SW480 (cell line): Measurements from ENCODE around the gene SPTBN5.

Source experiments
- DNase-seq: peaks from one replicate; pipeline ENCODE4 v3.0.0-alpha.2; 2016; ENCODE audit warnings: low spot score

Gene SPTBN5

GRCh38 chr15:41883484-41883825, 10.4 kb downstream of the SPTBN5 start:
- DNase-seq, result no peak

- no peak for DNase-seq
Observed at GRCh38 chr15:41882689-41883483, 11.0 kb downstream of the SPTBN5 start.

- no peak for DNase-seq
Observed at GRCh38 chr15:41881920-41882688, 11.7 kb downstream of the SPTBN5 start.

- no peak for DNase-seq
Observed at GRCh38 chr15:41881550-41881919, 12.3 kb downstream of the SPTBN5 start.

- DNase-seq, result no peak
Observed at GRCh38 chr15:41881086-41881485, 12.8 kb downstream of the SPTBN5 start.

GRCh38 chr15:41880156-41880877, 13.5 kb downstream of the SPTBN5 start:
- no peak for DNase-seq

- DNase-seq, result no peak
Observed at GRCh38 chr15:41879321-41879845, 14.5 kb downstream of the SPTBN5 start.

GRCh38 chr15:41878355-41878699, 15.5 kb downstream of the SPTBN5 start:
- DNase-seq, result no peak

GRCh38 chr15:41877631-41878354, 16.1 kb downstream of the SPTBN5 start:
- DNase-seq, result no peak

GRCh38 chr15:41876689-41877088, 17.2 kb downstream of the SPTBN5 start:
- DNase-seq, result no peak

- no peak for DNase-seq
Observed at GRCh38 chr15:41876007-41876406, 17.8 kb downstream of the SPTBN5 start.

- no peak for DNase-seq
Observed at GRCh38 chr15:41874736-41875135, 19.1 kb downstream of the SPTBN5 start.

GRCh38 chr15:41873711-41874110, 20.1 kb downstream of the SPTBN5 start:
- no peak for DNase-seq

- DNase-seq, result no peak
Observed at GRCh38 chr15:41872166-41872747, 21.6 kb downstream of the SPTBN5 start.

- DNase-seq, result no peak
Observed at GRCh38 chr15:41871175-41871905, 22.5 kb downstream of the SPTBN5 start.

- DNase-seq, result no peak
Observed at GRCh38 chr15:41870689-41871081, 23.2 kb downstream of the SPTBN5 start.

GRCh38 chr15:41869770-41870688, 23.8 kb downstream of the SPTBN5 start:
- no peak for DNase-seq

GRCh38 chr15:41868321-41868720, 25.5 kb downstream of the SPTBN5 start:
- no peak for DNase-seq

GRCh38 chr15:41866872-41867579, 26.8 kb downstream of the SPTBN5 start:
- DNase-seq, result no peak
